GM19324 (cell line): ENCODE data around the gene KRT17.
"Not testable (repeated sequence)": the region's sequence is repeated elsewhere in the genome, so short reads cannot be mapped to it uniquely, and the experiment has no call there.

Experiments used
- ATAC-seq: cut with Tn5 transposase; IDR thresholded peaks from one replicate; pipeline ENCODE4 v1.9.1; 2021; ENCODE audit warnings: mild to moderate bottlenecking, moderate library complexity; ENCODE audit not compliant: unreplicated experiment, low FRiP score

Gene KRT17

DNA sequence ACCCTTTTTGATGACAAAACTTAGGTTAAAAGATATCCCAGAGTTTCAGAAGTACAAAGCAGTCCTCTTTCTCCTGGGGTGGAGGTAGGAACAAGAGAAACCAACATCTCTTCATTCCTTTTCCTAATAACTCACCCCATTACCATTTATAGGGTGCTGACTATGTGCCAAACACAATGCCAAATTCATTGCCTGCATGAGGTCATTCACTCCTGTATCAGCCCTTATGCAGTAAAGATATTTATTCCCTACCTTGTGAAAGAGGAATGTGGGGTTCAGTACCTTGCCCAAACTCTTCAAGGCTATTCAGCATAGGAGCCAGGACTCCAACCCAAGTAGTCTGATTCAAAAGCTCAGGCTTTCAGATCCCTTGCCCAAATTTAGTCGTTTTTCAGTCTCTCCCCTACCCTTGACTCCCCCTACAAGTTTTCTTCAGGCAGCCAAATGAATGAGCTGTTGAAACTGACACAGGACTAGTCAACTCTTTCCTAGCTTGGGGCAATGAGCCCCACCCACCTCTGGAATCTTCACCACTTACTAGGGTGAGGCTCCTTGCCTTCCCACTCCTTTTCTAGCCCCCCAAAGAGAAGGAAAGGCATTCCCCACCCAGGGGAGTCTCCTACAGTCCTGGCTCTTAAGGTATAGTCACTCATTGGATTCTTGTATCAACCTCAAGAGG, 43.5 kb downstream of the KRT17 start:
- no peak for ATAC-seq

DNA sequence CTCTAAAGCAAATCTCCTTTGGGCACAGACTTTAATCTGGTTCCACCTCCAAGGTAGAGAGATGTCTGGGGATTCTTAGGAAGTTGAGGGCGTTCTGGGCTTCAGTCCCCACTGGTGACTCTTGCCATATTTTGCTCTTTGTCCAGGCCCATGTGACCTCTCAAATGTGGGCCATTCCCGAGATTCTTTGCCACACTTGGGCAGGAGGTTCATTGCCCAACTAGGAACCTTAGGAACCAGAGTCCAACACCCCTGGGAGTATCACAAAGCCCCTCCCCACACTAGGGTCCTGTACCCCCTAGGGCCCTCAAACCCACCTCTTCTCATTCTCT, 44.2 kb downstream of the KRT17 start:
- ATAC-seq = no peak

DNA sequence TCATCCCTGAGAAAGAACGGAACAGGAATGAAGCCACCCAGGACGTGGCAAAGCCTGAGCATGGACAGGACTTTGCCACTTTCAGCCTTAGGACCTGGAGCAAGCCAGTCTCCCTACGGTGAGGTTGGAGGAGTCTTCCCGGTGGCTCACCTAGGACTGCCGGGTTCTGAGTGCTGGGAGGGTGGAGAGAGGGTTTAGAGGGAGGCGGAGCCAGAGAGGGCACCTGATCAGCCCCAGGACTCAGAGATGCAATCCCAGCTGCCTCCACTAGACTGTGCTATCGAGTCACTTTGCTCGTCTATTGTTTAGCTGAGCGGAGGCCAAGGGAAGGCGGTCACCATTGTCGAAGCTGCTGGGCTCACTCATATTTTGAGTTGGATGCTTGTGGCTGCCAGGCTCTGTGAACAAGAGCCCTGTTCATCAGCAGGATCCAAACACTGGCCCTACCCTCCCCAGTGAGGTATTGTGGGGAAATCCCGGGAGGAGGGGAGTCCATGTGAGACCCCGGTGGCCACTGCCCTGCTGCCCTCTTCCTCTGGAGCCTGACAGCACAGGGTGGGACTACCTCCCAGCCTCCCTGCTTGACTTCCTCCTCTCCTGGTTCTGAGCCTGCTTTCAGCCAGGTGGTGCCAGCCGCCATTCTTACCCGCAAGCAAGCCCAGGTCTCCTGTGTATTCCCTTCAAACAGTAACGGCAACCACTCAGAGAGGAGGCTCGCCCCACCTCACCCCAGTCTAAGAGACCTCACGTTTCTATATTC, 44.7 kb downstream of the KRT17 start:
- no peak for ATAC-seq

DNA sequence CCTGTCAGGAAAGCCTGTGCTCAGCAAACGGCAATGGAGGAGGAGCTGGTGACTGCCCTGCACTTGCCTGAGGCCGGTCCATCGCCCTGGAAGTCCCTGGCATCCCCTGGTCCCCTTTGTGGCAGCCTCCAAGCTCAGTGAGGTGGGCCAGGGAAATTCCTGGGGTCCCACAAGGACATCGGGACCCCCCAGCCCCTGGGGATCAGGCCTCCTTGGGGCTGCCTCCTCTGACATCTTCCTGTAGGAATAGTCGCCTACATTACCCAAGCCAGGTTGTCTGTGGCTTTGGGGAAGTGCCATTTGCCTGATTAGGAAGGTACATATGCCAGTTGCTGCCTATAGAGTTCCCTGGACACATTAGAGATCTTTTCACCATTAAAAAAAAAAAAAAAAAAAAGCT, 45.4 kb downstream of the KRT17 start:
- ATAC-seq = no peak

DNA sequence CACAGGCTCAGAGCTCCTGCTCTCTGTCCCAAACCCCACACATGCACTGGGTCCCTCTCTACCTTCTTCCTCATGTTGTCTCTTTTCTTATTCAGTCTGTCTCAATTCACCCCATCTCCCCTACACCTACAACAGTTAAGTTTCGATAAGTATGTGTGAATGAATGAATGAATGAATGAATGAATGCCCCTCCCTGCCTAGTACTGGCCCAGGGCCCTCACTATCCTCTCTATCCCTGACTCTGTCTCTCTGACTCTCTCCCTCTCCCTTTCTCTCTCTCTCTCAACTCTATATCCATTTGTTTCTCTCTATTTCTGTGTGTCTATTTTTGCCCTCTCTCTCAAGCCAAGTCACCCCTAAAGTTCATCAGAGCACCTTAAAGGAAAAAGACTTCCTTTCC, 45.8 kb downstream of the KRT17 start:
- ATAC-seq = no peak

DNA sequence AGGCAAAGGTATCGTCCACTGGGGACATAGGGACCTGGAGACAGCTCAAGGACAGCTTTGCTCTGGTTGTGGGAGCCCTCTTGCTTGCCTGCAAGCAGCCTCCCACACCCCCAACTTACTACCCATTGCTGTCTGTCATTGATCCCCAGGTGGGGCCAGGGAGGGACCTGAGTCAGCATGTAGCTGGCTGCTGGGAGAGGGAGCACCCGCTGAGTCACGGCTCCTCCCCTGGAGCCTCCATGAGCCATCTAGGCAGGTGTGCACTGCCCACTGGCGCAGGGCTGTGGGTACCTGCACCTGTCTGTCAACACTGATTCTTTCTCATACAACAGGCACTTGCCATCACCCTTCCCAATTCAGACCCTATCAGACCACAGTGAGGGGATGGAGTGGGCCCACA, 47.6 kb downstream of the KRT17 start:
- ATAC-seq = not testable (repeated sequence)

DNA sequence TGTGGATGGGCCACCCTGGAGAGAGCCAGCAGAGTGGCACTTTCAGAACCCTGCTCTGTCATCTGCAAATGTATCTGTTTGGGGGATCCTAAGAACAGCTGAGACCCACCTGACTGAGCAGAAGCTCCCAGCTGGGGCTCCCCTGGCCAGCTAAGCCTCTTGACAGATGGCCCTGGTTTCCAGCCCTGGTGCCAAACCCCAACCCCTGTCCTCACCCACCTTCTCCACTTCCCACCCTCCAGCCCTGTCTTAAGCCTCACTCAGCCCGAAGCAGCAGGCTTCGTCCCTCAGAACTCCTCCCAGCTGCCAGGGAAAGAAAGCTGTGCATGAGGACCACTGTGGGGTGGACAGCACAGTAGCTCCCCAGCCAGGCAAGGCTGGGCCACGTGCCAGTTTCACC, 49.0 kb downstream of the KRT17 start:
- no peak for ATAC-seq

DNA sequence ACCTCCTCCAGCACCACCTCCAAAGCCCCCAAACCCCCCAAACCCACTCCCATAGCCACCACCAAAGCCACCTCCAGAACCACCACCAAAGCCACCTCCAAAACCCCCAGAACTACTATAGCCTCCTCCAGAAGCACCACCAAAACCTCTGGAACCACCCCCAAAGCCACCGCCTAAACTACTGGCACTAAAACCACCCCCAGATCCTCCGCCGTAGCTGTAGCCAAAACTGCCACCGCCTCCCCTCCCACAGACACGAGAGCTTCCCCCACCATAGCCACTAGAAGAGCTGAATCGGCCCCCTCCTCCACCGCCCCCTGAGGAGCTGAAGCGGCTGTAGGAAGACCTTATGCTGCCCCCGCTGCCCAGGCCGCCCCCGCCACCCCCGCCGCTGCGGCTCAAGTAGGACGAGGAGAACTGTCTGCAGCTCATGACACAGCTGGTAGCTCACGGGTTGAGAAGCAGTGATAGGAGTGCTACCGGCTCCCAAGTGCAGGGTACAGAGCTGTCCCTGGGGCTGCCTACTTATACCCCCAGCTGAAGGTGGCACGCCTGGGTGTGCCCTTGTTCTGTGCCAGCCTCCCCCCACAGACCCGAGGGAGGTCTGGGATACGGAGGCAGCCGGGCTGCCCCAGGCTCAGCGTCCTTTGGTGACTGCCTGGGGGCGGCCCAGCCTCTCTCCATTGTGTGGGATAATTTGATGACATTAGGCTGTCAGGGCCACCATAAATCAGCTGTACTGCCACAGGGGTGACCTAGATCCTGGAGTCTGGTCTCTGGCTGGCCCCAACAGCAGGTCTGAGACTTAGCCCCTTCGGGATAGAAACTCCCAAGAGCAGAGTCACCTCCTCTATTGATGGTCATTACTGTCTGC, 52.6 kb downstream of the KRT17 start, which contains the start of gene KRT9:
TSS of gene KRT9 (minus strand) at position 499 of the 874 bp plus-strand sequence. CDS start at position 432, 67 bp downstream.
- no peak for ATAC-seq
